HUES6 (cell line): ENCODE data around the gene SLC46A3.
"Not testable (repeated sequence)": the region's sequence is repeated elsewhere in the genome, so short reads cannot be mapped to it uniquely, and the experiment has no call there.

Experiments used
- H3K27ac ChIP-seq: 2 replicates; pipeline ENCODE4 v1.7.0; 2013; ENCODE audit warnings: low read depth, mild to moderate bottlenecking, low read length, inconsistent platforms
- H3K27me3 ChIP-seq: 2 replicates; pipeline ENCODE4 v1.6.1; 2013; ENCODE audit warnings: low read length; ENCODE audit not compliant: control insufficient read depth, insufficient read depth
- H3K36me3 ChIP-seq: 2 replicates; pipeline ENCODE4 v1.6.1; 2013; ENCODE audit warnings: low read length; ENCODE audit not compliant: control insufficient read depth, insufficient read depth
- H3K4me1 ChIP-seq: 2 replicates; pipeline ENCODE4 v1.6.1; 2013; ENCODE audit warnings: low read length; ENCODE audit not compliant: control insufficient read depth, insufficient read depth
- H3K4me3 ChIP-seq: 2 replicates; pipeline ENCODE4 v1.5.1; 2013; ENCODE audit warnings: low read depth, low read length
- H3K9ac ChIP-seq: one replicate; pipeline ENCODE4 v1.6.1; 2013; ENCODE audit warnings: mild to moderate bottlenecking, low read length
- H3K9me3 ChIP-seq: 2 replicates; pipeline ENCODE4 v1.6.1; 2013; ENCODE audit warnings: low read depth, low read length; ENCODE audit not compliant: control insufficient read depth, insufficient read depth

Gene SLC46A3

GRCh38 chr13:28746287-28746612, 27.5 kb upstream of the SLC46A3 start:
- Histone ChIP-seq H3K9ac (no peak overlapping the region), H3K36me3 (no peaks in the 10 kb centered on the region), H3K27me3 (no peaks in the 10 kb centered on the region), H3K4me3 (no peak overlapping the region), H3K27ac (0 out of 2 replicates have a peak overlapping the region, but pooled peaks have one; percentile 7), H3K4me1 (peaks cover 38% of the 10 kb centered on the region), H3K9me3 (no peaks in the 10 kb centered on the region; the same call in 1 of the 2 replicates)

- H3K4me1 ChIP-seq = peaks cover 34% of the 10 kb centered on the region
- H3K9me3 ChIP-seq = peaks cover 3% of the 10 kb centered on the region; the same call in 1 of the 2 replicates
- peak overlapping the region; percentile 9 for H3K9ac ChIP-seq
- peak overlapping the region; percentile 90 for H3K27ac ChIP-seq
- no peaks in the 10 kb centered on the region for H3K27me3 ChIP-seq
- no peak overlapping the region for H3K4me3 ChIP-seq
- H3K36me3 ChIP-seq = no peaks in the 10 kb centered on the region
These were observed 25.9 kb upstream of the SLC46A3 start for GRCh38 chr13:28744656-28745055.

GRCh38 chr13:28744091-28744536, 25.3 kb upstream of the SLC46A3 start:
- Histone ChIP-seq H3K9ac (peak overlapping the region; percentile 26), H3K4me3 (no peak overlapping the region), H3K36me3 (no peaks in the 10 kb centered on the region), H3K9me3 (0 out of 2 replicates have a peak, but pooled peaks cover 3% of the 10 kb centered on the region), H3K4me1 (peaks cover 34% of the 10 kb centered on the region), H3K27ac (peak overlapping the region; percentile 90), H3K27me3 (no peaks in the 10 kb centered on the region)

GRCh38 chr13:28743499-28744083, 24.8 kb upstream of the SLC46A3 start:
- peak overlapping the region; percentile 26 for H3K9ac ChIP-seq
- no peaks in the 10 kb centered on the region for H3K27me3 ChIP-seq
- H3K4me1 ChIP-seq = peaks cover 34% of the 10 kb centered on the region
- H3K36me3 ChIP-seq = no peaks in the 10 kb centered on the region
- H3K27ac ChIP-seq = peak overlapping the region; percentile 90
- 0 out of 2 replicates have a peak, but pooled peaks cover 3% of the 10 kb centered on the region for H3K9me3 ChIP-seq
- no peak overlapping the region for H3K4me3 ChIP-seq

GRCh38 chr13:28743020-28743419, 24.2 kb upstream of the SLC46A3 start:
- Histone ChIP-seq H3K9me3 (0 out of 2 replicates have a peak, but pooled peaks cover 3% of the 10 kb centered on the region), H3K27me3 (no peaks in the 10 kb centered on the region), H3K9ac (no peak overlapping the region), H3K4me3 (no peak overlapping the region), H3K4me1 (peaks cover 34% of the 10 kb centered on the region), H3K36me3 (no peaks in the 10 kb centered on the region), H3K27ac (no peak overlapping the region)

GRCh38 chr13:28742445-28742844, 23.7 kb upstream of the SLC46A3 start:
- not testable (repeated sequence) for H3K4me3 ChIP-seq

GRCh38 chr13:28741084-28741491, 22.3 kb upstream of the SLC46A3 start:
- H3K27ac ChIP-seq = no peak overlapping the region
- H3K4me3 ChIP-seq = no peak overlapping the region
- no peaks in the 10 kb centered on the region for H3K36me3 ChIP-seq
- no peak overlapping the region for H3K9ac ChIP-seq
- H3K9me3 ChIP-seq = 0 out of 2 replicates have a peak, but pooled peaks cover 3% of the 10 kb centered on the region
- H3K27me3 ChIP-seq = no peaks in the 10 kb centered on the region
- H3K4me1 ChIP-seq = peaks cover 24% of the 10 kb centered on the region

More at GRCh38 chr13:28742445-28742844, 23.7 kb upstream of the SLC46A3 start:
- not testable (repeated sequence) for H3K9me3 ChIP-seq, H3K27me3 ChIP-seq, H3K36me3 ChIP-seq, H3K9ac ChIP-seq, H3K27ac ChIP-seq
- peaks cover 34% of the 10 kb centered on the region for H3K4me1 ChIP-seq

- no peak overlapping the region for H3K9ac ChIP-seq
These were observed 20.6 kb upstream of the SLC46A3 start for GRCh38 chr13:28739376-28739775.

GRCh38 chr13:28735481-28736029, 16.8 kb upstream of the SLC46A3 start:
- H3K27ac ChIP-seq = no peak overlapping the region
- H3K27me3 ChIP-seq = no peaks in the 10 kb centered on the region
- H3K36me3 ChIP-seq = no peaks in the 10 kb centered on the region
- H3K4me1 ChIP-seq = no peaks in the 10 kb centered on the region
- no peak overlapping the region for H3K4me3 ChIP-seq
- no peak overlapping the region for H3K9ac ChIP-seq
- H3K9me3 ChIP-seq = 0 out of 2 replicates have a peak, but pooled peaks cover 3% of the 10 kb centered on the region

More at GRCh38 chr13:28739376-28739775, 20.6 kb upstream of the SLC46A3 start:
- H3K4me3 ChIP-seq = no peak overlapping the region
- H3K27me3 ChIP-seq = no peaks in the 10 kb centered on the region
- peaks cover 9% of the 10 kb centered on the region for H3K4me1 ChIP-seq
- 0 out of 2 replicates have a peak, but pooled peaks cover 3% of the 10 kb centered on the region for H3K9me3 ChIP-seq
- no peaks in the 10 kb centered on the region for H3K36me3 ChIP-seq
- no peak overlapping the region for H3K27ac ChIP-seq

- no peaks in the 10 kb centered on the region for H3K36me3 ChIP-seq
- H3K9me3 ChIP-seq = 0 out of 2 replicates have a peak, but pooled peaks cover 2% of the 10 kb centered on the region
These were observed 16.1 kb upstream of the SLC46A3 start for GRCh38 chr13:28734906-28735305.

GRCh38 chr13:28730762-28731161, 12.0 kb upstream of the SLC46A3 start:
- Histone ChIP-seq H3K9ac (no peak overlapping the region), H3K4me3 (no peak overlapping the region), H3K36me3 (no peaks in the 10 kb centered on the region), H3K27ac (no peak overlapping the region), H3K9me3 (no peaks in the 10 kb centered on the region), H3K4me1 (no peaks in the 10 kb centered on the region), H3K27me3 (no peaks in the 10 kb centered on the region)

More at GRCh38 chr13:28734906-28735305, 16.1 kb upstream of the SLC46A3 start:
- Histone ChIP-seq H3K27me3 (no peaks in the 10 kb centered on the region), H3K9ac (no peak overlapping the region), H3K4me1 (no peaks in the 10 kb centered on the region), H3K4me3 (no peak overlapping the region), H3K27ac (no peak overlapping the region)
